Sigmoid colon (tissue), 7 donors: ENCODE results near the gene ZBTB47. TPM values are rescaled to one million over a fixed set of nuclear protein-coding genes. Genes with fewer than 3 reads are reported as not detected.

Experiments used
- DNase-seq: peaks from one replicate; pipeline ENCODE4 v3.0.0-alpha.2; 2019
- H3K27ac ChIP-seq, 4 donors: fragments of 200-600 bp; sonication (generic); one replicate each; pipeline ENCODE4 v1.5.1; 2016 to 2019; ENCODE audit warnings: mild to moderate bottlenecking in 1 of 4
- H3K27me3 ChIP-seq, 3 donors: fragments of 200-600 bp; sonication (generic); one replicate each; pipeline ENCODE4 v1.5.1; 2019; ENCODE audit warnings: mild to moderate bottlenecking in 1 of 3
- H3K36me3 ChIP-seq, 4 donors: fragments of 200-600 bp; sonication (generic); one replicate each; pipeline ENCODE4 v1.5.1; 2016 to 2019
- H3K4me1 ChIP-seq, 4 donors: fragments of 200-600 bp; sonication (generic); one replicate each; pipeline ENCODE4 v1.5.1; 2017 to 2019
- H3K4me3 ChIP-seq, 4 donors: fragments of 200-600 bp; sonication (generic); one replicate each; pipeline ENCODE4 v1.5.1; 2017 to 2019; ENCODE audit warnings: mild to moderate bottlenecking in 2 of 4, moderate library complexity in 1 of 4
- H3K9me3 ChIP-seq, 4 donors: fragments of 200-600 bp in 3 of 4; sonication (generic) in 3 of 4; one replicate each; pipeline versions ENCODE4 v1.5.1 to v1.6.1; 2013 to 2019
- CTCF ChIP-seq, 4 experiments: fragments of 450-650 bp in 3 of 4; fragments of 200-600 bp in 1 of 4; IDR thresholded peaks; one replicate each; pipeline ENCODE4 v1.5.1; 2016 to 2019; ENCODE audit warnings: antibody characterized with exemption in 4 of 4, mild to moderate bottlenecking in 3 of 4, moderate library complexity in 2 of 4
- EP300 ChIP-seq, 4 donors: sonication (generic); formaldehyde crosslinking; IDR thresholded peaks; one replicate each; pipeline ENCODE4 v1.6.1; 2017; ENCODE audit warnings: antibody characterized with exemption in 4 of 4
- POLR2A ChIP-seq, 2 donors: fragments of 450-650 bp; IDR thresholded peaks; one replicate each; pipeline ENCODE4 v1.6.1; 2016; ENCODE audit warnings: antibody characterized with exemption in 2 of 2, mild to moderate bottlenecking in 2 of 2, moderate library complexity in 2 of 2
- POLR2AphosphoS5 ChIP-seq, 4 donors: sonication (generic); formaldehyde crosslinking; IDR thresholded peaks; one replicate each; pipeline ENCODE4 v1.6.1; 2017; ENCODE audit warnings: antibody characterized with exemption in 4 of 4
- WGBS, 2 donors: extraction: QIAGEN DNeasy Blood & Tissue Kit; methylation state at CpG; one replicate each; pipeline ENCODE4 v1.1.7; 2013; 5-methylcytosine and 5-hydroxymethylcytosine counted together
- intact Hi-C: fragments of 100-400 bp; cut with DNase I; formaldehyde crosslinking; loops from one replicate; pipeline ENCODE4 v1.15.1; 2023
- polyA plus RNA-seq, 3 donors: library from polyadenylated mRNA; stranded (reverse); fragments of 200-250 nt; gene quantifications; one replicate each; pipeline ENCODE4 v1.2.3, GENCODE V29; 2013
- total RNA-seq, 4 donors: library from RNA; depleted of rRNA; stranded (reverse); fragments of >200 nt; gene quantifications; one replicate each; pipeline ENCODE4 v1.1.0, GENCODE V29; 2016
- donor health status: healthy with polysubstance abuse.
- donor health status: Bipolar disorder and iron deficiency.
- donor health status: healthy.

The ZBTB47 gene
- total and polyA plus RNA-seq, 7 donors = 6.2 to 74.8 (median 34.9) TPM

GRCh38 chr3:42662813-42663535 is 9.5 kb downstream of the ZBTB47 start:
- intact Hi-C loops = loop anchor here (1.0 kb wide), 1 partner anchor 14 kb away; no protein-coding TSS in a partner anchor
- Histone ChIP-seq H3K4me1 (peaks cover 0 to 53% (median 50%) of the 10 kb centered on the region in 4 donors), H3K27ac (no peak overlapping the region)

GRCh38 chr3:42663581-42664437 is 10.3 kb downstream of the ZBTB47 start:
- H3K36me3 ChIP-seq = peaks cover 0 to 16% (median 0%) of the 10 kb centered on the region in 4 donors
- DNase-seq = peak; percentile 63
- intact Hi-C loops = no loop called here
- no peak for TF ChIP-seq EP300 (IDR thresholded peaks at IDR 0.05)
- peak in 1 of 4 donors; percentile 7 for TF ChIP-seq POLR2AphosphoS5 (IDR thresholded peaks at IDR 0.05)
- no peak for TF ChIP-seq CTCF (IDR thresholded peaks at IDR 0.05)
- TF ChIP-seq POLR2A (IDR thresholded peaks at IDR 0.05) = no peak
- H3K4me1 ChIP-seq = peaks cover 0 to 50% (median 49%) of the 10 kb centered on the region in 4 donors
- H3K4me3 ChIP-seq = no peak overlapping the region
- H3K27ac ChIP-seq = no peak overlapping the region
- 75 to 77% methylated on average over 38 of the region's 38 CpGs for WGBS, 2 donors
- no peaks in the 10 kb centered on the region for H3K27me3 ChIP-seq
- H3K9me3 ChIP-seq = no peaks in the 10 kb centered on the region

More at GRCh38 chr3:42662813-42663535, 9.5 kb downstream of the ZBTB47 start:
- H3K4me3 ChIP-seq = no peak overlapping the region
- H3K27me3 ChIP-seq = no peaks in the 10 kb centered on the region
- 86 to 88% methylated on average over 12 of the region's 12 CpGs for WGBS, 2 donors
- TF ChIP-seq CTCF (IDR thresholded peaks at IDR 0.05) (no peak), POLR2AphosphoS5 (IDR thresholded peaks at IDR 0.05) (no peak), POLR2A (IDR thresholded peaks at IDR 0.05) (no peak), EP300 (IDR thresholded peaks at IDR 0.05) (no peak)
- no peaks in the 10 kb centered on the region for H3K9me3 ChIP-seq
- peaks cover 0 to 24% (median 4%) of the 10 kb centered on the region in 4 donors for H3K36me3 ChIP-seq
- peak; percentile 59 for DNase-seq

GRCh38 chr3:42664438-42664803 is 10.9 kb downstream of the ZBTB47 start:
- no peaks in the 10 kb centered on the region for H3K27me3 ChIP-seq
- H3K27ac ChIP-seq = no peak overlapping the region
- no peak overlapping the region for H3K4me3 ChIP-seq
- peaks cover 0 to 12% (median 0%) of the 10 kb centered on the region in 4 donors for H3K36me3 ChIP-seq
- DNase-seq = no peak
- 86 to 87% methylated on average over 19 of the region's 19 CpGs for WGBS, 2 donors
- intact Hi-C loops = no loop called here
- H3K9me3 ChIP-seq = no peaks in the 10 kb centered on the region
- no peak for TF ChIP-seq CTCF (IDR thresholded peaks at IDR 0.05)
- TF ChIP-seq POLR2AphosphoS5 (IDR thresholded peaks at IDR 0.05) = no peak
- peaks cover 0 to 44% (median 43%) of the 10 kb centered on the region in 4 donors for H3K4me1 ChIP-seq

GRCh38 chr3:42665050-42665878 is 11.8 kb downstream of the ZBTB47 start:
- Histone ChIP-seq H3K4me3 (no peak overlapping the region), H3K36me3 (peaks cover 0 to 6% (median 0%) of the 10 kb centered on the region in 4 donors), H3K27me3 (no peaks in the 10 kb centered on the region), H3K4me1 (peaks cover 0 to 36% (median 34%) of the 10 kb centered on the region in 4 donors), H3K9me3 (no peaks in the 10 kb centered on the region), H3K27ac (peak overlapping the region; percentile 8 to 44 (median 30))
- WGBS, 2 donors = 78 to 84% methylated on average over 15 of the region's 15 CpGs
- intact Hi-C loops = no loop called here
- TF ChIP-seq CTCF (IDR thresholded peaks at IDR 0.05) (no peak), POLR2AphosphoS5 (IDR thresholded peaks at IDR 0.05) (peak in 1 of 4 donors; percentile 9), EP300 (IDR thresholded peaks at IDR 0.05) (no peak)
- DNase-seq = peak; percentile 64
